ENCODE measurements around the gene SRA1.

- TF ChIP-seq OVOL2 (CRISPR knock-in tag; IDR thresholded peaks at IDR 0.05; ENCODE audit: borderline replicate concordance) (no peak), ZNF281 (CRISPR knock-in tag; IDR thresholded peaks at IDR 0.05) (no peak), TEAD4 (CRISPR knock-in tag; IDR thresholded peaks at IDR 0.05) (no peak)
- TF ChIP-seq, protein P1, sequence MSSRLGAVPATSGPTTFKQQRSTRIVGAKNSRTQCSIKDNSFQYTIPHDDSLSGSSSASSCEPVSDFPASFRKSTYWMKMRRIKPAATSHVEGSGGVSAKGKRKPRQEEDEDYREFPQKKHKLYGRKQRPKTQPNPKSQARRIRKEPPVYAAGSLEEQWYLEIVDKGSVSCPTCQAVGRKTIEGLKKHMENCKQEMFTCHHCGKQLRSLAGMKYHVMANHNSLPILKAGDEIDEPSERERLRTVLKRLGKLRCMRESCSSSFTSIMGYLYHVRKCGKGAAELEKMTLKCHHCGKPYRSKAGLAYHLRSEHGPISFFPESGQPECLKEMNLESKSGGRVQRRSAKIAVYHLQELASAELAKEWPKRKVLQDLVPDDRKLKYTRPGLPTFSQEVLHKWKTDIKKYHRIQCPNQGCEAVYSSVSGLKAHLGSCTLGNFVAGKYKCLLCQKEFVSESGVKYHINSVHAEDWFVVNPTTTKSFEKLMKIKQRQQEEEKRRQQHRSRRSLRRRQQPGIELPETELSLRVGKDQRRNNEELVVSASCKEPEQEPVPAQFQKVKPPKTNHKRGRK (CRISPR knock-in tag; IDR thresholded peaks at IDR 0.05; ENCODE audit: borderline replicate concordance) = no peak
Observed at GRCh38 chr5:140544986-140545385, 12.3 kb downstream of the SRA1 start.
